Peyer's patch (tissue), 4 donors: ENCODE results near the gene CDCA4.

Source experiments
- CTCF ChIP-seq, 6 experiments: fragments of 450-650 bp in 4 of 6; fragments of 200-600 bp in 2 of 6; sonication (generic) in 1 of 6; IDR thresholded peaks; one replicate each; pipeline ENCODE4 v1.5.1; 2017 to 2019; ENCODE audit warnings: antibody characterized with exemption in 6 of 6, mild to moderate bottlenecking in 3 of 6, moderate library complexity in 1 of 6
- POLR2A ChIP-seq, 2 donors: fragments of 450-650 bp; IDR thresholded peaks; one replicate each; pipeline ENCODE4 v1.5.1; 2017; ENCODE audit warnings: antibody characterized with exemption in 2 of 2, mild to moderate bottlenecking in 2 of 2, moderate library complexity in 2 of 2

DNA sequence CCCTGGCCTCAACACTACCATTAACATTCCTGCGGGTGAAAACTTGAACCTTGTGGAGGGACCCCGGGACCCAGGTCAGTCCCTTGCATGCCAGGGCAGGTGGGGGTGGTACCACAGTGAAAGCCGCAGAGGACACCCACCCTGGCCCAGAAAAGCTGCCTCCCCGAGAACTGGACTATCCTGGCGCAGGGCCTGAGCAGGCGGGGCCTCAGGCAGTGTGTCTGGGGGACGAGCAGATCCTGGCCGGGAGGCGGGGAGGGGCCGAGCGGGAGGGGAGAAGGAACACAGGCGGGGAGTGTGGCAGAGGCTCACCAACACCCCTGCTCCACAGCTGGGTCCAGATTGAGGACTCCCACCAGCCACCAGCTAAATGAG lies 52.7 kb downstream of the CDCA4 start:
- no peak for TF ChIP-seq CTCF (IDR thresholded peaks at IDR 0.05)
- TF ChIP-seq POLR2A (IDR thresholded peaks at IDR 0.05), result no peak
